ENCODE data around the gene TMX1.

Gene TMX1

DNA sequence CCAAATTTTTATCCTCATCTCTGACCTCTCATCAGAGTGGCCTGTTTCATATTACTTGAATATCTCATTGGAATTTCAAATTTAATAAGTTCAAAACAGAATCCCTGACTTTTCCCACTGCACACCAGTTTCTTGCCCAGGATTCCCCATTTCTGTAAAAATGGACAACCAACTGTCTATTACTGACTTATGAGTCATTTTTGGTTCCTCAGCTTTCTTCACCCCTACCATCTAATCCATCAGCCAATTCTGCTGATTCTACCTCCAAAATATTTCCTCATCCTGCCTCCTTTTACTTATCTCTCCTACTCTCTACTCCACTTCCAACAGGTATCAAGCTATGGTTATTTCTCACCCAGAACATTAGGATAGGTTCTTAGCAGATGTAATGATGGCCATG is 44.2 kb downstream of the TMX1 start:
- no peak for DNase-seq (ENCODE audit: extremely low read depth, low read depth)
- TF ChIP-seq, protein P1, sequence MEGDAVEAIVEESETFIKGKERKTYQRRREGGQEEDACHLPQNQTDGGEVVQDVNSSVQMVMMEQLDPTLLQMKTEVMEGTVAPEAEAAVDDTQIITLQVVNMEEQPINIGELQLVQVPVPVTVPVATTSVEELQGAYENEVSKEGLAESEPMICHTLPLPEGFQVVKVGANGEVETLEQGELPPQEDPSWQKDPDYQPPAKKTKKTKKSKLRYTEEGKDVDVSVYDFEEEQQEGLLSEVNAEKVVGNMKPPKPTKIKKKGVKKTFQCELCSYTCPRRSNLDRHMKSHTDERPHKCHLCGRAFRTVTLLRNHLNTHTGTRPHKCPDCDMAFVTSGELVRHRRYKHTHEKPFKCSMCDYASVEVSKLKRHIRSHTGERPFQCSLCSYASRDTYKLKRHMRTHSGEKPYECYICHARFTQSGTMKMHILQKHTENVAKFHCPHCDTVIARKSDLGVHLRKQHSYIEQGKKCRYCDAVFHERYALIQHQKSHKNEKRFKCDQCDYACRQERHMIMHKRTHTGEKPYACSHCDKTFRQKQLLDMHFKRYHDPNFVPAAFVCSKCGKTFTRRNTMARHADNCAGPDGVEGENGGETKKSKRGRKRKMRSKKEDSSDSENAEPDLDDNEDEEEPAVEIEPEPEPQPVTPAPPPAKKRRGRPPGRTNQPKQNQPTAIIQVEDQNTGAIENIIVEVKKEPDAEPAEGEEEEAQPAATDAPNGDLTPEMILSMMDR (IDR thresholded peaks at IDR 0.05; ENCODE audit: low read depth, low read length), result no peak

DNA sequence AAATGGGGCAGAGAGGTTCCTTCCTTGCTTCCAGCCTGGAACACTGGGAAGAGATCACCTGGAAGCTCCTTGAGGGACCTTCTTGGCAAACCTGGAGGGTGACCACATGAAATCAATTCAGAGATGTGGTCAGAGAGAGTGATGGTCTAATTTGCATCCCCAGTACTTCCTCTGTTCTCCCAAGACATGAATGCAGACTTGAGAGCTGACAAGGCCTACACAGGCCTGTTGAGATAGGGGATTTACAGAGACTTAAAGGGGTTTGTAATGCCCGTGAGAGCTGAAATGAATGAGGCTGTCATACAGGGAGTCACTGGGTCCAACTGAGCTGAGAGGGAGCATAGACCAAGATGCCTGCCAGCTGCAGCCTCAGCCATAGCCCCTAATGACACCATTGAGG is 45.1 kb downstream of the TMX1 start:
- TF ChIP-seq, protein P1 (IDR thresholded peaks at IDR 0.05; ENCODE audit: low read depth, low read length), result no peak
- DNase-seq (ENCODE audit: extremely low read depth, low read depth), result no peak

DNA sequence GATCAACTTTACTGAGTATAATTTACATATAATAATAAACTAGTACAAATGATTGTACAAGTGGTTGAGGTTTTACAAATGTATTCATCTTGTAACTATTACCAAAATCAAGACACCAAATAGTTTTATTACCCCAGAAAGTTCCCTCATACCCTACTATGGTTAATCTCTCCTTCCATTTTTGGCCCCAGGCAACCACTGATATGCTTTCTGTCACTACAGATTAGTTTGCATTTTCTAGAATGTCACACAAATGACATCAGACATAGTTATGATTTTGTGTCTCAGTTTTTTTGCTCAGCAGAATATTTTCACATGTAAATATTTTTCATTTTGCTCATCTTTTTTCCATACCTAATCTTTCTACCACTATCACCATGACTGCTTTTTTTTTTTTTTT is 49.1 kb downstream of the TMX1 start:
- TF ChIP-seq, protein P1 (IDR thresholded peaks at IDR 0.05; ENCODE audit: low read depth, low read length), result no peak
- no peak for DNase-seq (ENCODE audit: extremely low read depth, low read depth)

DNA sequence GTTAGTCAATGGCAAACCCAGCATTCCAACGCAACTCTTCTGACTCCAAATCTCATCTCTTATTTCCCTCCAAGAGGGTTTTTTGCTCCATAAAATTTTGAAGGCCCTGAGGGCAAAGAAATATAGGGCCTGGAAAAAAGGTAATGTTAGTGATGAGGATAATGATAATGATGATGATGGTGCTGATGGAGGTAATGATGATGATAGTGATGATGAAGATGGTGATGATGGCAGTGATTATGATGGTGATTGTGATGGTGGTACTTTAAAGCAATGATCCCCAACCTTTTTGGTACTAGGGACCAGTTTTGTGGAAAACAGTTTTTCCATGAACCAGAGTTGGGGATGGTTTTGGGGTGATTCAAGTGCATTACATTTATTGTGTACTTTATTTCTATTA is 50.1 kb downstream of the TMX1 start:
- TF ChIP-seq, protein P1 (IDR thresholded peaks at IDR 0.05; ENCODE audit: low read depth, low read length), result no peak
- DNase-seq (ENCODE audit: extremely low read depth, low read depth), result no peak

DNA sequence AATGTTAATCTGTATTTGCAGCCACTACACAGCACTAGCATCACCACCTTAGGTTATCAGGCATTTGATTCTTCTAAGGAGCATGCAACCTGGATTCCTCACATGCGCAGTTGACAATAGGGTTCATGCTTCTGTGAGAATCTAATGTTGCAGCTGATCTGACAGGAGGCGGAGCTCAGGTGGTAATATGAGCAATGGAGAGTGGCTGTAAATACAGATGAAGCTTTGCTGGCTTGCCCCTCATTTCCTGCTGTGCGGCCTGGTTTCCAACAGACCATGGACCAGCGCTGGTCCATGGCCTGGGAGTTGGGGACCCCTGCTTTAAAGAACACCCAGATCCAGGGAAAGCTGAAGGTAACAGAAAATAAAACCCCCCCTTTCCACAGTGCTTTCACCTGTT is 51.0 kb downstream of the TMX1 start:
- TF ChIP-seq, protein P1 (IDR thresholded peaks at IDR 0.05; ENCODE audit: low read depth, low read length), result no peak
- no peak for DNase-seq (ENCODE audit: extremely low read depth, low read depth)

DNA sequence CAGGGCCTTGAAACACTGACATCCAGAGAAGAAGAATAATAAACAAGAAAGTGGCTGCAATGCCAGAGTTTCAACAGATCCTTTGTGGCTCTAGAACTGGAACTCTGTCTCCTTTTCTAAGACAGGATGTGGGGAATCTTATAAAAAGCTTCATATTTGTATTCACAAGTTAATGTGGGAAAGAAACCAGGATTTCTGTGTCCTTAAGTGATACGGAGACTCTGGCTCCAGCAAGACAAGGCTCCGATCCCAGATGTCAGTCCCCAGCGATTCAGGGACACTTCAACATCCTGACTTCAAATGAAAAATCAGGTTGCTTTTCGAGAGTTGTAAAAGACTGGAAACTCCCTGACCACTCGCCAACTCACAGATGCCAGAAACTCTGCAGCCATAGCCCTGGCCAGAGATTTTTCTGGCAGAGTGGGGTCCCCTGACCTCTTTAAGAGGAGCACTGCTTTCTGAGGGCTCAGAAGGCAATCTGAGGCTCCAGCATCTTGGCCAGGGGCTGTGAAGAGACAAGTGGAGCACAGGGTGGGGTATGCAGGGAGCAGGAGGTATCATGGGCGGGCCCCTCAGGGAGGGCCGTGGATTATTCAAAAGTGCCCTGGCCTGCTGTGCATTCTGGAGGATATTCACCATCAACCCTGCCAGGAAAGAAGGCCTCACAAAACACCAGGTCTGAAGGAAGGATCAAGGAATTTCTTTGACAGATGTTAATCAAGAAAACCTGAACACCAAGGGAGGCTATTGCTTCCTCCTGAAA is 53.3 kb downstream of the TMX1 start:
- TF ChIP-seq, protein P1 (IDR thresholded peaks at IDR 0.05; ENCODE audit: low read depth, low read length), result no peak
- DNase-seq (ENCODE audit: extremely low read depth, low read depth), result peak; percentile 30

DNA sequence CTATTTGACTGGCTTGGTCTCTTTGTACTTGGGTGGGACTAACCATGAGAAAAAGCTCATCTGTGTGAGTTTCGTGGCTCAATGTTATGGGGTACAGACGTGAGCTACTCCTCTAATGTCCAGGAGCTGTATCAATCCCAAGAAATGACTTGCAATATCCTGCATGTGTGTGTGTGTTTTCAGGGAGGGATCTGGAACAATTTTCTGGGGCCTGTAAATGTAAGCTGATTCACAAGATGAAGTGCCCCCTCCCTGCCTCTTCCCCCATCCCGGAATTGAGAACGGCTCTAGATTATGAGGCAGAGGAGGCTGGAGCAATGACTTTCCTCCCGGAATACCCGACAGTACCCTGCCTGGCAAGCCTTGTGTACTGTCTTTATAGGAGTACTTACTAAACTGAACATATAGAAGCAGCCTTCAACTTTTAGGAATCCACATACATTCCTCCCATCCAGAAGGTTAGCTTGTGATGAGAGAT is 53.9 kb downstream of the TMX1 start:
- no peak for DNase-seq (ENCODE audit: extremely low read depth, low read depth)
- TF ChIP-seq, protein P1 (IDR thresholded peaks at IDR 0.05; ENCODE audit: low read depth, low read length), result no peak

All from AG09319 (cell line).